Psoas muscle (tissue), 8 donors: ENCODE results near the gene CAPN1. TPM values are rescaled to one million over a fixed set of nuclear protein-coding genes. Genes with fewer than 3 reads are reported as not detected.
"Not testable (repeated sequence)": the region's sequence is repeated elsewhere in the genome, so short reads cannot be mapped to it uniquely, and the experiment has no call there.

Source experiments
- ATAC-seq, 4 donors: fragments of 200-7000 bp; cut with Tn5 transposase; one replicate each; pipeline ENCODE4 v1.9.1; 2020; ENCODE audit warnings: moderate library complexity in 3 of 4, mild to moderate bottlenecking in 2 of 4
- DNase-seq, 2 donors: peaks; one replicate each; pipeline ENCODE4 v3.0.0-alpha.2; 2020
- H3K27ac ChIP-seq: fragments of 200-600 bp; one replicate; pipeline ENCODE4 v1.8.0; 2022
- H3K27me3 ChIP-seq, 3 donors: fragments of 200-600 bp in 1 of 3; one replicate each; pipeline versions ENCODE4 v1.6.1 to v1.8.0; 2013 to 2022; ENCODE audit warnings: low read length in 2 of 3, mild to moderate bottlenecking in 2 of 3, moderate library complexity in 1 of 3; ENCODE audit not compliant: insufficient read depth in 3 of 3
- H3K36me3 ChIP-seq, 2 donors: fragments of 200-600 bp in 1 of 2; one replicate each; pipeline versions ENCODE4 v1.6.1 to v1.8.0; 2013 to 2022; ENCODE audit warnings: low read depth in 1 of 2, mild to moderate bottlenecking in 1 of 2, moderate library complexity in 1 of 2; ENCODE audit not compliant: insufficient read depth in 1 of 2
- H3K4me1 ChIP-seq: fragments of 200-600 bp; one replicate; pipeline ENCODE4 v1.8.0; 2022
- H3K4me3 ChIP-seq: fragments of 200-600 bp; one replicate; pipeline ENCODE4 v1.8.0; 2022; ENCODE audit warnings: mild to moderate bottlenecking
- H3K9me3 ChIP-seq: fragments of 200-600 bp; one replicate; pipeline ENCODE4 v1.8.0; 2022
- CTCF ChIP-seq: fragments of 200-600 bp; IDR thresholded peaks from one replicate; pipeline ENCODE4 v1.8.0; 2022; ENCODE audit warnings: antibody characterized with exemption
- WGBS, 3 donors: extraction: QIAGEN DNeasy Blood & Tissue Kit; methylation state at CpG; one replicate each; pipeline versions ENCODE4 v1.1.6 to v1.1.7; 2013; 5-methylcytosine and 5-hydroxymethylcytosine counted together
- intact Hi-C, 2 donors: fragments of 100-400 bp; cut with DNase I; formaldehyde crosslinking; loops; one replicate each; pipeline versions ENCODE4 v1.11.0 to v1.14.2; 2022
- polyA plus RNA-seq, 3 donors: library from polyadenylated mRNA; stranded (reverse); fragments of 200-250 nt; gene quantifications; one replicate each; pipeline ENCODE4 v1.2.3, GENCODE V29; 2013
- total RNA-seq, 4 donors: library from RNA; stranded (reverse); fragmentation: NEBNext Ultra II Directional in 2 of 4; extraction: Animal tissue kit (Norgen Biotek cat#: 25700) in 2 of 4; gene quantifications; one replicate each; pipeline versions ENCODE4 v1.2.1 to v1.2.4, GENCODE V29; 2021 to 2023
- donor health status: healthy with polysubstance abuse.
- donor health status: DM: no; HTN: no; CAD: no; lungs with moderate emphysema.
- donor health status: Bipolar disorder and iron deficiency.
- donor health status: healthy.
- donor health status: DM: yes; HTN: yes; CAD: no.
- donor health status: DM: no; HTN: no; CAD: no.
- donor health status: DM: no; HTN: no; CAD: no.
- donor health status: DM: yes; HTN: yes; CAD: no.

The CAPN1 gene
- total and polyA plus RNA-seq, 7 donors, result 65.7 to 105 (median 83.2) TPM

- Histone ChIP-seq H3K36me3 (peaks cover 0 to 13% of the 10 kb centered on the region in 2 donors), H3K27ac (peak overlapping the region; percentile 9), H3K27me3 (no peaks in the 10 kb centered on the region), H3K4me1 (peaks cover 4% of the 10 kb centered on the region), H3K9me3 (no peaks in the 10 kb centered on the region), H3K4me3 (peak overlapping the region; percentile 63)
- peak; percentile 32 for TF ChIP-seq CTCF
- intact Hi-C loops, result no loop called here
- DNase-seq (peak in 1 of 2 donors; percentile 58), ATAC-seq (peak; percentile 62 to 84 (median 69))
- 11 to 26% (median 21%) methylated on average over 42 of the region's 42 CpGs for WGBS, 3 donors
Observed at GRCh38 chr11:65225279-65226102, 43.8 kb downstream of the CAPN1 start.

DNA sequence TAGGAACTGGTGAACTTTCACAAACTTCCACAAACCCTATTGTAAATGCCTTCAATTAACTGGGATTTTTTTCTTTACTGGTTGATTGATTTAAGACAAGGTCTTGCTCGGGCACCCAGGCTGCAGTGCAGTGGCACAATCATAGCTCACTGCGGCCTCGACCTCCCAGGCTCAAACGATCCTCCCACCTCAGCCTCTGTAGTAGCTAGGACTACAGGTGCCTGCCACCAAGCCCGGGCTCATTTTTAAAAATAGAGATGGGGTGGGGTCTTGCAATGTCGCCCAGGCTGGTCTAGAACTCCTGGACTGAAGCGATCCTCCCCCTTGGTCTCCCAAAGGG lies 44.3 kb downstream of the CAPN1 start:
- ATAC-seq, result peak in 1 of 4 donors; percentile 20
- 49 to 63% (median 61%) methylated on average over 7 of the region's 7 CpGs for WGBS, 3 donors
- H3K4me1 ChIP-seq, result peaks cover 4% of the 10 kb centered on the region
- no peak for TF ChIP-seq CTCF
- peak overlapping the region; percentile 63 for H3K4me3 ChIP-seq
- no peak for DNase-seq
- no peak overlapping the region for H3K27ac ChIP-seq
- H3K36me3 ChIP-seq, result peaks cover 0 to 13% of the 10 kb centered on the region in 2 donors
- intact Hi-C loops, result no loop called here
- H3K9me3 ChIP-seq, result no peaks in the 10 kb centered on the region
- no peaks in the 10 kb centered on the region for H3K27me3 ChIP-seq

GRCh38 chr11:65227879-65228278 lies 46.2 kb downstream of the CAPN1 start:
- DNase-seq, result no peak
- no peak for TF ChIP-seq CTCF
- no peak overlapping the region for H3K27ac ChIP-seq
- peaks cover 4% of the 10 kb centered on the region for H3K4me1 ChIP-seq
- peaks cover 0 to 13% of the 10 kb centered on the region in 2 donors for H3K36me3 ChIP-seq
- ATAC-seq, result no peak
- 58 to 69% (median 59%) methylated on average over 2 of the region's 2 CpGs for WGBS, 3 donors
- intact Hi-C loops, result no loop called here
- H3K27me3 ChIP-seq, result no peaks in the 10 kb centered on the region
- no peak overlapping the region for H3K4me3 ChIP-seq
- no peaks in the 10 kb centered on the region for H3K9me3 ChIP-seq

- no peak for ATAC-seq
- H3K27me3 ChIP-seq, result no peaks in the 10 kb centered on the region
- H3K9me3 ChIP-seq, result no peaks in the 10 kb centered on the region
- TF ChIP-seq CTCF, result no peak
- H3K36me3 ChIP-seq, result no peaks in the 10 kb centered on the region
- no peak overlapping the region for H3K4me3 ChIP-seq
- intact Hi-C loops, result no loop called here
- H3K27ac ChIP-seq, result no peak overlapping the region
- 73 to 79% (median 78%) methylated on average over 19 to 23 of the region's 23 CpGs for WGBS, 3 donors
- DNase-seq, result no peak
- H3K4me1 ChIP-seq, result no peaks in the 10 kb centered on the region
Observed at GRCh38 chr11:65236194-65237059, 54.7 kb downstream of the CAPN1 start.

- H3K9me3 ChIP-seq, ATAC-seq, intact Hi-C loops, H3K36me3 ChIP-seq, H3K4me3 ChIP-seq, DNase-seq, H3K27ac ChIP-seq, H3K4me1 ChIP-seq, H3K27me3 ChIP-seq: not testable (repeated sequence)
- 52 to 73% (median 64%) methylated on average over 4 of the region's 6 CpGs for WGBS, 3 donors
Observed at GRCh38 chr11:65238302-65238701, 56.6 kb downstream of the CAPN1 start.
